ENCODE results near the gene HCN2.

DNA sequence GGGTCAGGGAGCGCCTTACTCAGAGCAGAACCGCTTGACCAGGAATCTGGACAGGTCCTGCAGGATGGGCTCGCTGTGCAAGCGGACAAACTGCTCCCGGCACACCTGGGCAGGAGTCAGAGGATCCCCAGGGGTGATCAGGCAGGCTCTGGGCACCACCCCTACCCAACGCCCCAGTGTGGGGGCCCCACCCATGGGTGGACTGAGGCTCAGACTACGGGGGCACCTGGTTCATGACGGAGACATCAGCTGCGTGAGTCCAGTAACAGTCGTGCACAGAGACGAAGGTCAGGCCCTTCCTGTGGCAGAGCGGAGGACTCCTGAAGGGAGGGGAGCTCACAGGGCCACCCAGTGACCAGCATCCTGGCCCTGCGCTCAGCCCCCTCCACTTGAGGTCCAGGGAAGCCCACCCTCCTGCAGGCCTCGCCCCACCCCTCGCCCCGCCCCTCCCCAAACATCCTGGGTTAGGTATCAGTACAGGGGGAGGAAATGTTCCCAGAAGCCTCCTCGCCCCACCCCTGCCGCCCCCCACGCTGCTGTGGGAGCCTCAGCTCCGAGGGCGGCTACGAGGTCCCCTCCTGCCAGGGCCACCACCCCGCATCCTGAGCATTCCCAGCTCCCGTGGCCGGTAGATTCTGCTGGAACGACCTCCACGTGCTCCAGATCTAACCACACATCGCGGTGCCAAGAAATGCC is 28.0 kb downstream of the HCN2 start:
- TF ChIP-seq POLR2AphosphoS5 (IDR thresholded peaks at IDR 0.05), result no peak
- TF ChIP-seq, protein P1, sequence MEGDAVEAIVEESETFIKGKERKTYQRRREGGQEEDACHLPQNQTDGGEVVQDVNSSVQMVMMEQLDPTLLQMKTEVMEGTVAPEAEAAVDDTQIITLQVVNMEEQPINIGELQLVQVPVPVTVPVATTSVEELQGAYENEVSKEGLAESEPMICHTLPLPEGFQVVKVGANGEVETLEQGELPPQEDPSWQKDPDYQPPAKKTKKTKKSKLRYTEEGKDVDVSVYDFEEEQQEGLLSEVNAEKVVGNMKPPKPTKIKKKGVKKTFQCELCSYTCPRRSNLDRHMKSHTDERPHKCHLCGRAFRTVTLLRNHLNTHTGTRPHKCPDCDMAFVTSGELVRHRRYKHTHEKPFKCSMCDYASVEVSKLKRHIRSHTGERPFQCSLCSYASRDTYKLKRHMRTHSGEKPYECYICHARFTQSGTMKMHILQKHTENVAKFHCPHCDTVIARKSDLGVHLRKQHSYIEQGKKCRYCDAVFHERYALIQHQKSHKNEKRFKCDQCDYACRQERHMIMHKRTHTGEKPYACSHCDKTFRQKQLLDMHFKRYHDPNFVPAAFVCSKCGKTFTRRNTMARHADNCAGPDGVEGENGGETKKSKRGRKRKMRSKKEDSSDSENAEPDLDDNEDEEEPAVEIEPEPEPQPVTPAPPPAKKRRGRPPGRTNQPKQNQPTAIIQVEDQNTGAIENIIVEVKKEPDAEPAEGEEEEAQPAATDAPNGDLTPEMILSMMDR (IDR thresholded peaks at IDR 0.05), result no peak
- no peak for TF ChIP-seq POLR2A (IDR thresholded peaks at IDR 0.05; ENCODE audit: low read depth)
